Liver (tissue), 9 donors: ENCODE measurements around the gene CEMIP. TPM values are rescaled to one million over a fixed set of nuclear protein-coding genes. Genes with fewer than 3 reads are reported as not detected.

ENCODE experiments used
- DNase-seq: peaks from one replicate; pipeline ENCODE4 v3.0.0-alpha.2; 2017; ENCODE audit warnings: low spot score
- H3K27ac ChIP-seq, 2 donors: one replicate each; pipeline ENCODE4 v1.7.0; 2013; ENCODE audit warnings: inconsistent platforms in 2 of 2, low read length in 2 of 2, control low read depth in 1 of 2, low read depth in 1 of 2, mild to moderate bottlenecking in 1 of 2
- H3K27me3 ChIP-seq, 4 donors: one replicate each; pipeline versions ENCODE4 v1.6.1 to v1.7.0; 2013; ENCODE audit warnings: low read length in 3 of 4, inconsistent platforms in 1 of 4, mild to moderate bottlenecking in 1 of 4, moderate library complexity in 1 of 4; ENCODE audit not compliant: control insufficient read depth in 4 of 4, insufficient read depth in 4 of 4
- H3K36me3 ChIP-seq, 4 donors: one replicate each; pipeline versions ENCODE4 v1.6.1 to v1.7.0; 2013; ENCODE audit warnings: low read length in 3 of 4, mild to moderate bottlenecking in 3 of 4, low read depth in 1 of 4, moderate library complexity in 1 of 4; ENCODE audit not compliant: control insufficient read depth in 4 of 4, insufficient read depth in 3 of 4
- H3K4me1 ChIP-seq, 4 donors: one replicate each; pipeline versions ENCODE4 v1.6.1 to v1.7.0; 2013; ENCODE audit warnings: low read length in 3 of 4, mild to moderate bottlenecking in 3 of 4, moderate library complexity in 1 of 4; ENCODE audit not compliant: control insufficient read depth in 4 of 4, insufficient read depth in 4 of 4
- H3K4me3 ChIP-seq, 3 donors: one replicate each; pipeline versions ENCODE4 v1.6.1 to v1.7.0; 2013; ENCODE audit warnings: low read length in 3 of 3, control low read depth in 1 of 3, low read depth in 1 of 3, mild to moderate bottlenecking in 1 of 3
- H3K9ac ChIP-seq, 2 donors: one replicate each; pipeline ENCODE4 v1.7.0; 2013; ENCODE audit warnings: low read length in 2 of 2, mild to moderate bottlenecking in 2 of 2, moderate library complexity in 2 of 2, control low read depth in 1 of 2, low read depth in 1 of 2
- H3K9me3 ChIP-seq, 4 donors: one replicate each; pipeline versions ENCODE4 v1.6.1 to v1.7.0; 2013; ENCODE audit warnings: low read length in 3 of 4; ENCODE audit not compliant: control insufficient read depth in 4 of 4
- EGR1 ChIP-seq, 2 donors: IDR thresholded peaks; 2 replicates each; pipeline ENCODE4 v1.6.1; 2016 to 2018; ENCODE audit warnings: antibody characterized with exemption in 2 of 2, low read depth in 2 of 2
- FOXA1 ChIP-seq: IDR thresholded peaks from 2 replicates; pipeline ENCODE4 v1.6.1; 2016; ENCODE audit warnings: antibody characterized with exemption
- FOXA2 ChIP-seq: IDR thresholded peaks from 2 replicates; pipeline ENCODE4 v1.6.1; 2016; ENCODE audit warnings: antibody characterized with exemption
- GABPA ChIP-seq, 2 donors: IDR thresholded peaks in 1 of 2; conservative IDR thresholded peaks in 1 of 2; 2 replicates each; pipeline ENCODE4 v1.6.1; 2016; ENCODE audit warnings: antibody characterized with exemption in 2 of 2, mild to moderate bottlenecking in 1 of 2, moderate library complexity in 1 of 2
- HNF4A ChIP-seq, 2 donors: conservative IDR thresholded peaks; 2 replicates each; pipeline ENCODE4 v1.6.1; 2016; ENCODE audit warnings: antibody characterized with exemption in 2 of 2, mild to moderate bottlenecking in 2 of 2
- HNF4G ChIP-seq: IDR thresholded peaks from 2 replicates; pipeline ENCODE4 v1.6.1; 2016; ENCODE audit warnings: antibody characterized with exemption
- JUND ChIP-seq, 2 donors: IDR thresholded peaks; 2 replicates each; pipeline ENCODE4 v1.6.1; 2016; ENCODE audit warnings: antibody characterized with exemption in 2 of 2
- MAX ChIP-seq: IDR thresholded peaks from 2 replicates; pipeline ENCODE4 v1.6.1; 2016; ENCODE audit warnings: antibody characterized with exemption
- NR2F2 ChIP-seq: IDR thresholded peaks from 2 replicates; pipeline ENCODE4 v1.6.1; 2016; ENCODE audit warnings: antibody characterized with exemption
- RAD21 ChIP-seq, 2 donors: IDR thresholded peaks; 2 replicates each; pipeline ENCODE4 v1.6.1; 2016; ENCODE audit warnings: antibody characterized with exemption in 2 of 2, mild to moderate bottlenecking in 2 of 2
- RXRA ChIP-seq, 2 donors: IDR thresholded peaks; 2 replicates each; pipeline ENCODE4 v1.6.1; 2017 to 2018; ENCODE audit warnings: antibody characterized with exemption in 2 of 2, mild to moderate bottlenecking in 1 of 2
- SP1 ChIP-seq: IDR thresholded peaks from 2 replicates; pipeline ENCODE4 v1.6.1; 2018; ENCODE audit warnings: antibody characterized with exemption, mild to moderate bottlenecking
- TAF1 ChIP-seq: conservative IDR thresholded peaks from 2 replicates; pipeline ENCODE4 v1.6.1; 2016; ENCODE audit warnings: antibody characterized with exemption, mild to moderate bottlenecking
- YY1 ChIP-seq: IDR thresholded peaks from 2 replicates; pipeline ENCODE4 v1.6.1; 2016; ENCODE audit warnings: antibody characterized with exemption, mild to moderate bottlenecking
- WGBS: extraction: QIAGEN DNeasy Blood & Tissue Kit; methylation state at CpG from one replicate; pipeline ENCODE4 v1.1.7; 2013; 5-methylcytosine and 5-hydroxymethylcytosine counted together
- polyA plus RNA-seq, 2 donors: library from polyadenylated mRNA; stranded (reverse) in 1 of 2; unstranded in 1 of 2; fragments of 200-250 nt in 1 of 2; fragments of >200 nt in 1 of 2; fragmentation: Nextera tagmentation in 1 of 2; extraction: Ambion mirVana in 1 of 2; gene quantifications; one replicate each; pipeline versions ENCODE4 v1.2.1 to v1.2.3, GENCODE V29; 2013 to 2015
- total RNA-seq, 2 donors: library from RNA; depleted of rRNA; stranded (reverse); fragments of >200 nt; gene quantifications; one replicate each; pipeline ENCODE4 v1.2.3, GENCODE V29; 2014
- TF ChIP-seq, protein P1 (sequence below): IDR thresholded peaks from 2 replicates; pipeline ENCODE4 v1.6.1; 2016; ENCODE audit warnings: antibody characterized with exemption
- TF ChIP-seq, protein P2 (sequence below): IDR thresholded peaks from 2 replicates; pipeline ENCODE4 v1.6.1; 2016; ENCODE audit warnings: antibody characterized with exemption, mild to moderate bottlenecking
- TF ChIP-seq, protein P3 (sequence below): fragments of 150-350 bp; IDR thresholded peaks from 2 replicates; pipeline ENCODE4 v1.5.1; 2017; ENCODE audit warnings: improper control_type of control experiment, low read depth, low read length; ENCODE audit not compliant: missing input control
- TF ChIP-seq, protein P4 (sequence below): IDR thresholded peaks from 2 replicates; pipeline ENCODE4 v1.6.1; 2016; ENCODE audit warnings: antibody characterized with exemption
- donor health status: healthy.
- donor health status: healthy.
- donor health status: healthy.
- donor health status: healthy.
- donor health status: healthy.

The CEMIP gene
- total and polyA plus RNA-seq, 4 donors, result under 0.01 to 0.89 (median 0.21) TPM

DNA sequence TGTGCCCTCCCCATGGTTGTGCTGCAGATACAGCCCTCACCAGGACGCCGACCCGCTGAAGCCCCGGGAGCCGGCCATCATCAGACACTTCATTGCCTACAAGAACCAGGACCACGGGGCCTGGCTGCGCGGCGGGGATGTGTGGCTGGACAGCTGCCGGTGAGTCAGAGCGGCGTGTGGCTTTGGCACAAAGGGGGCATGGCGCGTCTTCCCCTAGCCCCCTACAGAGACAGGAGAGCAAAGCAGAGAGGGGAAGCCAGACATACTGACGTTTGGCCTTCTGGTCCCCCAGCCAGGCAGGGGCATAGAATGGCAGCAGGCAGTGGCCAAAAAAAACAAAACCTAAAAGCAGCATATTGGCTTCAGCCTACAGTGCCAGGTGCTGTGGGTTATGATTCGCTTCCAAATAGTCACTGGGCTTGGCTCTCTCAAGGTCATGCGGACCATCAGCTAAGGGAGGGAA, 146.5 kb downstream of the CEMIP start:
- Histone ChIP-seq H3K27ac (no peak overlapping the region), H3K4me1 (no peaks in the 10 kb centered on the region), H3K9me3 (no peaks in the 10 kb centered on the region), H3K4me3 (no peak overlapping the region), H3K27me3 (no peaks in the 10 kb centered on the region), H3K9ac (no peak overlapping the region), H3K36me3 (no peaks in the 10 kb centered on the region)
- no peak for DNase-seq
- no peak for TF ChIP-seq EGR1 (IDR thresholded peaks at IDR 0.05; ENCODE audit: low read depth in 2 of 2)
- TF ChIP-seq SP1, result no peak
- TF ChIP-seq, protein P1, sequence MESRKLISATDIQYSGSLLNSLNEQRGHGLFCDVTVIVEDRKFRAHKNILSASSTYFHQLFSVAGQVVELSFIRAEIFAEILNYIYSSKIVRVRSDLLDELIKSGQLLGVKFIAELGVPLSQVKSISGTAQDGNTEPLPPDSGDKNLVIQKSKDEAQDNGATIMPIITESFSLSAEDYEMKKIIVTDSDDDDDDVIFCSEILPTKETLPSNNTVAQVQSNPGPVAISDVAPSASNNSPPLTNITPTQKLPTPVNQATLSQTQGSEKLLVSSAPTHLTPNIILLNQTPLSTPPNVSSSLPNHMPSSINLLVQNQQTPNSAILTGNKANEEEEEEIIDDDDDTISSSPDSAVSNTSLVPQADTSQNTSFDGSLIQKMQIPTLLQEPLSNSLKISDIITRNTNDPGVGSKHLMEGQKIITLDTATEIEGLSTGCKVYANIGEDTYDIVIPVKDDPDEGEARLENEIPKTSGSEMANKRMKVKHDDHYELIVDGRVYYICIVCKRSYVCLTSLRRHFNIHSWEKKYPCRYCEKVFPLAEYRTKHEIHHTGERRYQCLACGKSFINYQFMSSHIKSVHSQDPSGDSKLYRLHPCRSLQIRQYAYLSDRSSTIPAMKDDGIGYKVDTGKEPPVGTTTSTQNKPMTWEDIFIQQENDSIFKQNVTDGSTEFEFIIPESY, result no peak
- TF ChIP-seq FOXA1, result no peak
- TF ChIP-seq RXRA (IDR thresholded peaks at IDR 0.05), result no peak
- TF ChIP-seq YY1, result no peak
- no peak for TF ChIP-seq MAX
- TF ChIP-seq GABPA (IDR thresholded peaks at IDR 0.05 in 1 of 2, conservative IDR thresholded peaks at IDR 0.05 in 1 of 2), result no peak
- TF ChIP-seq, protein P2, sequence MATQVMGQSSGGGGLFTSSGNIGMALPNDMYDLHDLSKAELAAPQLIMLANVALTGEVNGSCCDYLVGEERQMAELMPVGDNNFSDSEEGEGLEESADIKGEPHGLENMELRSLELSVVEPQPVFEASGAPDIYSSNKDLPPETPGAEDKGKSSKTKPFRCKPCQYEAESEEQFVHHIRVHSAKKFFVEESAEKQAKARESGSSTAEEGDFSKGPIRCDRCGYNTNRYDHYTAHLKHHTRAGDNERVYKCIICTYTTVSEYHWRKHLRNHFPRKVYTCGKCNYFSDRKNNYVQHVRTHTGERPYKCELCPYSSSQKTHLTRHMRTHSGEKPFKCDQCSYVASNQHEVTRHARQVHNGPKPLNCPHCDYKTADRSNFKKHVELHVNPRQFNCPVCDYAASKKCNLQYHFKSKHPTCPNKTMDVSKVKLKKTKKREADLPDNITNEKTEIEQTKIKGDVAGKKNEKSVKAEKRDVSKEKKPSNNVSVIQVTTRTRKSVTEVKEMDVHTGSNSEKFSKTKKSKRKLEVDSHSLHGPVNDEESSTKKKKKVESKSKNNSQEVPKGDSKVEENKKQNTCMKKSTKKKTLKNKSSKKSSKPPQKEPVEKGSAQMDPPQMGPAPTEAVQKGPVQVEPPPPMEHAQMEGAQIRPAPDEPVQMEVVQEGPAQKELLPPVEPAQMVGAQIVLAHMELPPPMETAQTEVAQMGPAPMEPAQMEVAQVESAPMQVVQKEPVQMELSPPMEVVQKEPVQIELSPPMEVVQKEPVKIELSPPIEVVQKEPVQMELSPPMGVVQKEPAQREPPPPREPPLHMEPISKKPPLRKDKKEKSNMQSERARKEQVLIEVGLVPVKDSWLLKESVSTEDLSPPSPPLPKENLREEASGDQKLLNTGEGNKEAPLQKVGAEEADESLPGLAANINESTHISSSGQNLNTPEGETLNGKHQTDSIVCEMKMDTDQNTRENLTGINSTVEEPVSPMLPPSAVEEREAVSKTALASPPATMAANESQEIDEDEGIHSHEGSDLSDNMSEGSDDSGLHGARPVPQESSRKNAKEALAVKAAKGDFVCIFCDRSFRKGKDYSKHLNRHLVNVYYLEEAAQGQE, result no peak
- TF ChIP-seq FOXA2, result no peak
- TF ChIP-seq HNF4A (conservative IDR thresholded peaks at IDR 0.05), result no peak
- TF ChIP-seq RAD21 (IDR thresholded peaks at IDR 0.05), result no peak
- TF ChIP-seq TAF1, result no peak
- TF ChIP-seq, protein P3, sequence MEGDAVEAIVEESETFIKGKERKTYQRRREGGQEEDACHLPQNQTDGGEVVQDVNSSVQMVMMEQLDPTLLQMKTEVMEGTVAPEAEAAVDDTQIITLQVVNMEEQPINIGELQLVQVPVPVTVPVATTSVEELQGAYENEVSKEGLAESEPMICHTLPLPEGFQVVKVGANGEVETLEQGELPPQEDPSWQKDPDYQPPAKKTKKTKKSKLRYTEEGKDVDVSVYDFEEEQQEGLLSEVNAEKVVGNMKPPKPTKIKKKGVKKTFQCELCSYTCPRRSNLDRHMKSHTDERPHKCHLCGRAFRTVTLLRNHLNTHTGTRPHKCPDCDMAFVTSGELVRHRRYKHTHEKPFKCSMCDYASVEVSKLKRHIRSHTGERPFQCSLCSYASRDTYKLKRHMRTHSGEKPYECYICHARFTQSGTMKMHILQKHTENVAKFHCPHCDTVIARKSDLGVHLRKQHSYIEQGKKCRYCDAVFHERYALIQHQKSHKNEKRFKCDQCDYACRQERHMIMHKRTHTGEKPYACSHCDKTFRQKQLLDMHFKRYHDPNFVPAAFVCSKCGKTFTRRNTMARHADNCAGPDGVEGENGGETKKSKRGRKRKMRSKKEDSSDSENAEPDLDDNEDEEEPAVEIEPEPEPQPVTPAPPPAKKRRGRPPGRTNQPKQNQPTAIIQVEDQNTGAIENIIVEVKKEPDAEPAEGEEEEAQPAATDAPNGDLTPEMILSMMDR, result no peak
- TF ChIP-seq NR2F2, result no peak
- TF ChIP-seq JUND (IDR thresholded peaks at IDR 0.05), result no peak
- WGBS, result 97% methylated on average over 17 of the region's 17 CpGs

DNA sequence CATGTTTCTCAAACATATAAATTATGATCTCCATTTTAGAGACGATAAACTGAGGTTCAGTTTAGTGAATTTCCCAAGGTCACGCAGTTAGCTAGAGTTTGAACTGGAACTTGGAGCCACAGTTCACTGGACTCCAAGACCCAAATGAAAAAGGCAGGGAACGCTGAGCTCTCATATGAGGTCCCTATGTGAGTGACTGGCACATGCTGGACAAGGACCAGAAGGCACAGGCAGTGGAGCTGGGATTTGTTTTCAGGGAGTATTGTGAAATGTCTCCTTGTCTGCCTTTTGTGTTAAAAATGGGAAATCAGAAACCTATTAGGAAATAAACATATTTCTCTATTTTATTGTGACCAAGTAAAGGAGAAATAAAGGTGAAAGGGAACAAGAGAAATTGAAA, 147.0 kb downstream of the CEMIP start:
- no peak overlapping the region for H3K4me3 ChIP-seq
- H3K9ac ChIP-seq, result no peak overlapping the region
- H3K27ac ChIP-seq, result no peak overlapping the region
- H3K4me1 ChIP-seq, result no peaks in the 10 kb centered on the region
- H3K9me3 ChIP-seq, result no peaks in the 10 kb centered on the region
- no peak for DNase-seq
- WGBS, result 96% methylated on average over 3 of the region's 3 CpGs
- H3K27me3 ChIP-seq, result no peaks in the 10 kb centered on the region
- TF ChIP-seq YY1, result no peak
- no peak for TF ChIP-seq HNF4G
- TF ChIP-seq TAF1, result no peak
- TF ChIP-seq EGR1 (IDR thresholded peaks at IDR 0.05; ENCODE audit: low read depth in 2 of 2), result no peak
- no peak for TF ChIP-seq RAD21 (IDR thresholded peaks at IDR 0.05)
- no peak for TF ChIP-seq NR2F2
- TF ChIP-seq, protein P1, result no peak
- TF ChIP-seq MAX, result no peak
- TF ChIP-seq, protein P3, result no peak
- no peak for TF ChIP-seq FOXA2
- TF ChIP-seq SP1, result no peak
- TF ChIP-seq HNF4A (conservative IDR thresholded peaks at IDR 0.05), result no peak
- no peak for TF ChIP-seq RXRA (IDR thresholded peaks at IDR 0.05)
- no peak for TF ChIP-seq JUND (IDR thresholded peaks at IDR 0.05)
- TF ChIP-seq GABPA (IDR thresholded peaks at IDR 0.05 in 1 of 2, conservative IDR thresholded peaks at IDR 0.05 in 1 of 2), result no peak
- TF ChIP-seq FOXA1, result no peak
- TF ChIP-seq, protein P4, sequence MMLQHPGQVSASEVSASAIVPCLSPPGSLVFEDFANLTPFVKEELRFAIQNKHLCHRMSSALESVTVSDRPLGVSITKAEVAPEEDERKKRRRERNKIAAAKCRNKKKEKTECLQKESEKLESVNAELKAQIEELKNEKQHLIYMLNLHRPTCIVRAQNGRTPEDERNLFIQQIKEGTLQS, result no peak
- H3K36me3 ChIP-seq, result no peaks in the 10 kb centered on the region
